Measurements from ENCODE around the gene C16orf86. TPM values are rescaled to one million over a fixed set of nuclear protein-coding genes. Genes with fewer than 3 reads are reported as not detected.

C16orf86 gene
- total RNA-seq, 1 experiment from 2014 or later = 0.65 TPM

- no peak overlapping the region for H3K27ac Mint-ChIP-seq (ENCODE audit: low read depth, unreplicated experiment)
Measured at GRCh38 chr16:67667817-67668494, 1.3 kb downstream of the C16orf86 start.

GRCh38 chr16:67668495-67669157 lies 2.0 kb downstream of the C16orf86 start:
- Mint-ChIP-seq H3K27ac (ENCODE audit: low read depth, unreplicated experiment) (no peak overlapping the region), H3K36me3 (ENCODE audit: insufficient read depth, unreplicated experiment) (peaks cover 4% of the 10 kb centered on the region), H3K4me1 (ENCODE audit: insufficient read depth, unreplicated experiment) (peaks cover 9% of the 10 kb centered on the region), H3K4me3 (ENCODE audit: unreplicated experiment) (no peak overlapping the region), H3K27me3 (ENCODE audit: insufficient read depth, unreplicated experiment) (no peaks in the 10 kb centered on the region), H3K9me3 (ENCODE audit: unreplicated experiment) (no peaks in the 10 kb centered on the region)
- BruUV-seq (replicated peaks) = no TSS peak
- ChIA-PET CTCF (interaction anchor here (0.5 to 6.9 kb wide), 19 partner anchors 11 to 421 kb away, joined by 3 to 57 read pairs (median 3); partner anchors contain the start of genes CTCF and GFOD2), POLR2A (interaction anchor here (1.2 to 1.6 kb wide), 3 partner anchors 42 to 148 kb away, joined by 3 to 5 read pairs (median 5); no protein-coding TSS in a partner anchor)
- TF ChIP-seq CTCF (IDR thresholded peaks at IDR 0.05; ENCODE audit: unreplicated experiment) = peak; percentile 28
- DNase-seq (ENCODE audit: unreplicated experiment) = no peak
- intact Hi-C loops (cut with micrococcal nuclease) = loop anchor here (1.0 kb wide), 2 partner anchors 106 to 147 kb away; partner anchors contain the start of gene CTCF

More at GRCh38 chr16:67667817-67668494, 1.3 kb downstream of the C16orf86 start:
- POLR2A ChIA-PET = interaction anchor here (0.6 to 1.6 kb wide), 4 partner anchors 96 to 147 kb away, joined by 3 to 5 read pairs (median 4); no protein-coding TSS in a partner anchor
- TF ChIP-seq CTCF (IDR thresholded peaks at IDR 0.05; ENCODE audit: unreplicated experiment) = peak; percentile 63
- Mint-ChIP-seq H3K4me1 (ENCODE audit: insufficient read depth, unreplicated experiment) (peaks cover 7% of the 10 kb centered on the region), H3K9me3 (ENCODE audit: unreplicated experiment) (no peaks in the 10 kb centered on the region), H3K27me3 (ENCODE audit: insufficient read depth, unreplicated experiment) (no peaks in the 10 kb centered on the region), H3K4me3 (ENCODE audit: unreplicated experiment) (no peak overlapping the region), H3K36me3 (ENCODE audit: insufficient read depth, unreplicated experiment) (peaks cover 4% of the 10 kb centered on the region)
- BruUV-seq (replicated peaks) = no TSS peak
- CTCF ChIA-PET = interaction anchor here (0.5 to 6.9 kb wide), 21 partner anchors 9 to 825 kb away, joined by 3 to 57 read pairs (median 3); partner anchors contain the start of gene GFOD2
- peak; percentile 82 for DNase-seq (ENCODE audit: unreplicated experiment)
- intact Hi-C loops (cut with micrococcal nuclease) = loop anchor here (1.0 kb wide), 2 partner anchors 106 to 147 kb away; partner anchors contain the start of gene CTCF

- Mint-ChIP-seq H3K36me3 (ENCODE audit: insufficient read depth, unreplicated experiment) (peaks cover 9% of the 10 kb centered on the region), H3K27me3 (ENCODE audit: insufficient read depth, unreplicated experiment) (no peaks in the 10 kb centered on the region), H3K4me3 (ENCODE audit: unreplicated experiment) (no peak overlapping the region), H3K4me1 (ENCODE audit: insufficient read depth, unreplicated experiment) (peaks cover 15% of the 10 kb centered on the region), H3K27ac (ENCODE audit: low read depth, unreplicated experiment) (no peak overlapping the region), H3K9me3 (ENCODE audit: unreplicated experiment) (no peaks in the 10 kb centered on the region)
- CTCF ChIA-PET = interaction anchor here (0.5 to 2.4 kb wide), 10 partner anchors 18 to 420 kb away, joined by 3 to 9 read pairs (median 3); partner anchors contain the start of gene CTCF
- POLR2A ChIA-PET = interaction anchor here (1.2 to 1.5 kb wide), 2 partner anchors 43 to 148 kb away, joined by 3 to 5 read pairs; no protein-coding TSS in a partner anchor
- TF ChIP-seq CTCF (IDR thresholded peaks at IDR 0.05; ENCODE audit: unreplicated experiment) = no peak
- no peak for DNase-seq (ENCODE audit: unreplicated experiment)
- intact Hi-C loops (cut with micrococcal nuclease) = loop anchor here (10.0 kb wide), 1 partner anchor 175 kb away; the partner anchor contains the start of genes CENPT, NUTF2 and THAP11
- BruUV-seq (replicated peaks) = no TSS peak
Measured at GRCh38 chr16:67669499-67670101, 3.0 kb downstream of the C16orf86 start.
